Measurements from ENCODE around the gene SPINT2.

DNA sequence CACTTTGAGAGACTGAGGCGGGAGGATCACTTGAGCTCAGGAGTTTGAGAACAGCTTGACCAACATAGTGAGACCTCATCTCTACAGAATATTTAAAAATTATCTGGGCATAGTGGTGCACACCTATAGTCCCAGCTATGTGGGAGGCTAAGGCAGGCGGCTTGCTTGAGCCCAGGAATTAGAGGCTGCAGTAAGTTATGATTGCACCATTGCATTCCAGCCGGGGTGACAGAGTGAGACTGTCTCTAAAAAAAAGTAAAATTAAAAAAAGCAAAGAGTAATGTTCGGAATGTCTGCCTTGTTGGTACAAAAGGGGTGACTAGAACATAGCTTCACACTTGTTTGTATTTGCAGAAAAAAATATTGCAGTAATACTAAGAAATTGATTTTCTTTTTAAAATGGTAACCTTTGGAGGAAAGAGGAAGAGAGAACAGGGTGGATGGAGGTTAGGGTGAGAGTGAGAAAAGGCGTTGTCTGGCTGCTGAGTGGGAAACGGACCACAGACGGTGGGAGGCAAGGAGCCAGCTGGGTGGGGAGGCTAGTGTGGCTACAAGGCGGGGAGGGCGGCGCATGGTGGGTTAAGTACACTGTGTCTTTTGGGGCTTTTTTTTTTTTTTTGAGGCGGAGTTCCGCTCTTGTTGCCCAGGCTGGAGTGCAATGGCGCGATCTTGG is 18.4 kb upstream of the SPINT2 start:
- TF ChIP-seq SP1 (IDR thresholded peaks at IDR 0.05) (no peak), SUZ12 (IDR thresholded peaks at IDR 0.05) (no peak), FOXK2 (IDR thresholded peaks at IDR 0.05) (no peak), L3MBTL2 (conservative IDR thresholded peaks at IDR 0.05) (no peak), NFRKB (IDR thresholded peaks at IDR 0.05) (no peak), FOXM1 (IDR thresholded peaks at IDR 0.05; ENCODE audit: borderline replicate concordance) (no peak), ARNT (IDR thresholded peaks at IDR 0.05) (no peak), ZNF384 (IDR thresholded peaks at IDR 0.05) (no peak), HDGF (IDR thresholded peaks at IDR 0.05; ENCODE audit: borderline replicate concordance) (no peak), FOXA1 (IDR thresholded peaks at IDR 0.05) (no peak), BHLHE40 (IDR thresholded peaks at IDR 0.05; ENCODE audit: borderline replicate concordance) (no peak), LEF1 (IDR thresholded peaks at IDR 0.05; ENCODE audit: borderline replicate concordance) (no peak)
- TF ChIP-seq, protein P1, sequence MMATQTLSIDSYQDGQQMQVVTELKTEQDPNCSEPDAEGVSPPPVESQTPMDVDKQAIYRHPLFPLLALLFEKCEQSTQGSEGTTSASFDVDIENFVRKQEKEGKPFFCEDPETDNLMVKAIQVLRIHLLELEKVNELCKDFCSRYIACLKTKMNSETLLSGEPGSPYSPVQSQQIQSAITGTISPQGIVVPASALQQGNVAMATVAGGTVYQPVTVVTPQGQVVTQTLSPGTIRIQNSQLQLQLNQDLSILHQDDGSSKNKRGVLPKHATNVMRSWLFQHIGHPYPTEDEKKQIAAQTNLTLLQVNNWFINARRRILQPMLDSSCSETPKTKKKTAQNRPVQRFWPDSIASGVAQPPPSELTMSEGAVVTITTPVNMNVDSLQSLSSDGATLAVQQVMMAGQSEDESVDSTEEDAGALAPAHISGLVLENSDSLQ (IDR thresholded peaks at IDR 0.05) = no peak
